H1 (cell line): ENCODE results near the gene GABBR1. TPM values are rescaled to one million over a fixed set of nuclear protein-coding genes. Genes with fewer than 3 reads are reported as not detected.

Source experiments
- CTCF ChIA-PET: fragments of 300-600 bp; sonication (Branson Sonifier 250); formaldehyde crosslinking; loops from one replicate; lab custom pipeline; 2021; ENCODE audit not compliant: partially characterized antibody; lab: Charles Lee
- POLR2A ChIA-PET: fragments of 300-600 bp; sonication (Branson Sonifier 250); formaldehyde crosslinking; loops from one replicate; lab custom pipeline; 2021; ENCODE audit warnings: inconsistent platforms; ENCODE audit not compliant: partially characterized antibody; lab: Charles Lee
- DNase-seq, 2 experiments: peaks; one replicate each; pipeline versions ENCODE4 v3.0.0 to v3.0.0-alpha.2; 2010 to 2022; ENCODE audit warnings: low spot score in 2 of 2, low read depth in 1 of 2, mixed read lengths in 1 of 2
- FAIRE-seq: peaks from 2 replicates; lab custom pipeline; 2011; peaks lifted over from hg19 to GRCh38; lab: Jason Lieb, UNC
- H2AFZ ChIP-seq: 2 replicates; pipeline ENCODE4 v1.8.1; 2012; ENCODE audit warnings: low read length, inconsistent platforms
- H2AK5ac ChIP-seq: 2 replicates; pipeline ENCODE4 v1.6.1; 2013; ENCODE audit warnings: low read depth, low read length
- H2BK120ac ChIP-seq: replicated peaks from 2 replicates; pipeline ENCODE3; 2013; ENCODE audit warnings: low read depth, low read length, inconsistent platforms
- H2BK12ac ChIP-seq: 2 replicates; pipeline ENCODE4 v1.6.1; 2013; ENCODE audit warnings: low read depth, low read length
- H2BK15ac ChIP-seq: 2 replicates; pipeline ENCODE4 v1.6.1; 2013; ENCODE audit warnings: low read length
- H2BK20ac ChIP-seq: 2 replicates; pipeline ENCODE4 v1.6.1; 2013; ENCODE audit warnings: low read length
- H2BK5ac ChIP-seq: 2 replicates; pipeline ENCODE4 v1.6.1; 2013; ENCODE audit warnings: low read depth, low read length
- H3K14ac ChIP-seq: 2 replicates; pipeline ENCODE4 v1.6.1; 2013; ENCODE audit warnings: inconsistent platforms; ENCODE audit not compliant: insufficient read length
- H3K18ac ChIP-seq: 2 replicates; pipeline ENCODE4 v1.6.1; 2013; ENCODE audit warnings: low read length; ENCODE audit errors: extremely low read depth
- H3K23ac ChIP-seq: 2 replicates; pipeline ENCODE4 v1.6.1; 2013; ENCODE audit warnings: inconsistent platforms; ENCODE audit not compliant: insufficient read length
- H3K23me2 ChIP-seq: 2 replicates; pipeline ENCODE4 v1.6.1; 2013; ENCODE audit warnings: low read depth, low read length
- H3K27ac ChIP-seq: 2 replicates; pipeline ENCODE4 v1.6.1; 2011; ENCODE audit warnings: low read depth, low read length, inconsistent platforms
- H3K27me3 ChIP-seq, 4 experiments: replicated peaks in 1 of 4; 1 replicate in 1 of 4; 2 replicates in 3 of 4; pipeline versions ENCODE4 v1.6.1 to v1.8.1; 2011 to 2013; ENCODE audit warnings: low read length in 3 of 4, mild to moderate bottlenecking in 3 of 4, inconsistent platforms in 2 of 4, mixed read lengths in 2 of 4, moderate library complexity in 1 of 4; ENCODE audit not compliant: control insufficient read depth in 3 of 4, insufficient read depth in 3 of 4; ENCODE audit errors: extremely low read depth in 1 of 4
- H3K36me3 ChIP-seq, 4 experiments: 2 replicates each; pipeline versions ENCODE4 v1.6.1 to v1.8.1; 2011 to 2013; ENCODE audit warnings: mild to moderate bottlenecking in 4 of 4, low read length in 3 of 4, moderate library complexity in 2 of 4, control low read depth in 1 of 4, inconsistent platforms in 1 of 4; ENCODE audit not compliant: insufficient read depth in 4 of 4, control insufficient read depth in 2 of 4
- H3K4ac ChIP-seq: replicated peaks from 2 replicates; pipeline ENCODE3; 2013; ENCODE audit warnings: low read length, low read depth, mixed read lengths, inconsistent platforms; ENCODE audit not compliant: insufficient read length
- H3K4me1 ChIP-seq, 4 experiments: replicated peaks in 1 of 4; 1 replicate in 1 of 4; 2 replicates in 3 of 4; pipeline versions ENCODE4 v1.6.1 to v1.8.1; 2011 to 2013; ENCODE audit warnings: low read length in 3 of 4, inconsistent platforms in 2 of 4, mixed read lengths in 1 of 4; ENCODE audit not compliant: insufficient read depth in 4 of 4, control insufficient read depth in 3 of 4
- H3K4me2 ChIP-seq, 2 experiments: 2 replicates each; pipeline versions ENCODE4 v1.6.1 to v1.8.1; 2011 to 2013; ENCODE audit warnings: low read depth in 2 of 2, low read length in 2 of 2, control low read depth in 1 of 2, inconsistent platforms in 1 of 2, mild to moderate bottlenecking in 1 of 2; ENCODE audit not compliant: insufficient read depth in 1 of 2
- H3K4me3 ChIP-seq, 4 experiments: fragments of 200-600, 300-600 bp in 1 of 4; sonication (generic), shearing (Covaris generic), sonication (Bioruptor Twin) in 1 of 4; 2 replicates each; pipeline versions ENCODE4 v1.5.1 to v1.8.1; 2011 to 2016; ENCODE audit warnings: low read length in 4 of 4, low read depth in 3 of 4, control low read depth in 2 of 4, inconsistent platforms in 2 of 4, mild to moderate bottlenecking in 2 of 4, mixed read lengths in 1 of 4, moderate library complexity in 1 of 4; ENCODE audit not compliant: insufficient read depth in 2 of 4; ENCODE audit errors: extremely low read depth in 1 of 4
- H3K56ac ChIP-seq: replicated peaks from 2 replicates; pipeline ENCODE3; 2013; ENCODE audit warnings: low read depth, mild to moderate bottlenecking, mixed read lengths, low read length, inconsistent platforms; ENCODE audit not compliant: insufficient read length
- H3K79me1 ChIP-seq: 2 replicates; pipeline ENCODE4 v1.6.1; 2013; ENCODE audit warnings: low read depth, low read length, control low read depth
- H3K79me2 ChIP-seq, 2 experiments: 2 replicates each; pipeline versions ENCODE4 v1.6.1 to v1.8.1; 2012 to 2013; ENCODE audit warnings: low read length in 2 of 2, mild to moderate bottlenecking in 2 of 2, inconsistent platforms in 1 of 2; ENCODE audit not compliant: insufficient read depth in 2 of 2, control insufficient read depth in 1 of 2
- H3K9ac ChIP-seq, 4 experiments: replicated peaks in 1 of 4; 1 replicate in 1 of 4; 2 replicates in 3 of 4; pipeline versions ENCODE4 v1.6.1 to v1.8.1; 2011 to 2013; ENCODE audit warnings: low read depth in 3 of 4, low read length in 3 of 4, control low read depth in 2 of 4, mild to moderate bottlenecking in 2 of 4, moderate library complexity in 2 of 4, inconsistent platforms in 1 of 4; ENCODE audit errors: extremely low read depth in 1 of 4
- H3K9me3 ChIP-seq, 2 experiments: 2 replicates each; pipeline versions ENCODE4 v1.6.1 to v1.8.1; 2012 to 2013; ENCODE audit warnings: mild to moderate bottlenecking in 2 of 2, moderate library complexity in 2 of 2, control low read depth in 1 of 2, inconsistent platforms in 1 of 2, low read depth in 1 of 2, low read length in 1 of 2, mixed read lengths in 1 of 2; ENCODE audit not compliant: insufficient read depth in 2 of 2
- H4K20me1 ChIP-seq, 2 experiments: replicated peaks in 1 of 2; 2 replicates each; pipeline versions ENCODE3 to v1.8.1; 2011 to 2013; ENCODE audit warnings: inconsistent platforms in 2 of 2, low read length in 2 of 2, mild to moderate bottlenecking in 1 of 2; ENCODE audit not compliant: insufficient read depth in 2 of 2, control insufficient read depth in 1 of 2
- H4K5ac ChIP-seq: 2 replicates; pipeline ENCODE4 v1.6.1; 2013; ENCODE audit warnings: low read length, low read depth, mixed read lengths, inconsistent platforms; ENCODE audit not compliant: insufficient read length
- H4K8ac ChIP-seq: 2 replicates; pipeline ENCODE4 v1.8.0; 2013; ENCODE audit warnings: mild to moderate bottlenecking, moderate library complexity, low read length, inconsistent platforms; ENCODE audit not compliant: insufficient read depth; ENCODE audit errors: extremely low read depth
- H4K91ac ChIP-seq: replicated peaks from 2 replicates; pipeline ENCODE3; 2013; ENCODE audit warnings: low read length, mixed read lengths, inconsistent platforms; ENCODE audit not compliant: insufficient read length
- BACH1 ChIP-seq: IDR thresholded peaks from 2 replicates; pipeline ENCODE4 v1.6.1; 2012; ENCODE audit warnings: low read length, improper control_type of control experiment
- MAX ChIP-seq: IDR thresholded peaks from 2 replicates; pipeline ENCODE4 v1.6.1; 2012; ENCODE audit warnings: inconsistent platforms
- RBBP5 ChIP-seq: IDR thresholded peaks from 2 replicates; pipeline ENCODE4 v1.7.1; 2012; ENCODE audit warnings: low read depth, mild to moderate bottlenecking, inconsistent platforms, low read length, moderate library complexity, borderline replicate concordance
- WGBS, 2 experiments: shearing (Covaris generic) in 1 of 2; methylation state at CpG; one replicate each; pipeline versions ENCODE4 v1.1.6 to v1.1.7; 2013 to 2015; ENCODE audit warnings: low lambda C conversion rate in 2 of 2, mixed read lengths in 2 of 2, inconsistent platforms in 1 of 2, low coverage in 1 of 2, missing lambda C conversion rate in 1 of 2; ENCODE audit not compliant: insufficient replicate concordance in 2 of 2, insufficient coverage in 1 of 2, insufficient read length in 1 of 2; ENCODE audit errors: extremely low coverage in 1 of 2, missing lambda C conversion rate in 1 of 2; 5-methylcytosine and 5-hydroxymethylcytosine counted together
- polyA plus RNA-seq, 7 experiments: library from polyadenylated mRNA; depleted of rRNA in 3 of 7; stranded (reverse) in 5 of 7; unstranded in 2 of 7; fragments of >200 nt in 5 of 7; fragments of 200-250 nt in 2 of 7; gene quantifications; 1 replicate in 5 of 7; 2 replicates in 1 of 7; 4 replicates in 1 of 7; pipeline versions ENCODE4 v1.2.1 to v1.2.3, GENCODE V29; 2011 to 2013; ENCODE audit warnings: missing spikeins in 2 of 7, mixed read lengths in 2 of 7
- total RNA-seq: library from RNA; stranded (reverse); fragmentation: NEBNext Ultra II Directional; extraction: Animal tissue kit (Norgen Biotek cat#: 25700); gene quantifications from 2 replicates; pipeline ENCODE4 v1.2.1, GENCODE V29; 2021

Gene GABBR1
- total and polyA plus RNA-seq, 2 of the 8 experiments (the other 6 are each of a cell fraction or from before 2014, with no cell fraction given): 75.9 to 78.3 TPM

- POLR2A ChIA-PET: interaction anchor here (0.6 to 1.5 kb wide), 3 partner anchors 9 to 38 kb away, joined by 3 to 5 read pairs (median 3); no protein-coding TSS in a partner anchor
- Histone ChIP-seq H2AK5ac (no peak overlapping the region), H2BK20ac (0 out of 2 replicates have a peak overlapping the region, but pooled peaks have one; percentile 80)
- peak; percentile 11; the same call in 1 of the 2 replicates for TF ChIP-seq RBBP5
- TF ChIP-seq BACH1: no peak
- TF ChIP-seq MAX: 0 out of 2 replicates have a peak, but pooled peaks have one; percentile 10
- TF ChIP-seq, all 59 proteins: peak for 2
- DNase-seq (peak in 1 of 2 experiments; percentile 68), FAIRE-seq (no peak)
- H3K4ac ChIP-seq: no peak overlapping the region
- H2BK120ac ChIP-seq: no peak overlapping the region
- no peak overlapping the region; the same call in 1 of the 2 replicates for H4K8ac ChIP-seq
- H3K4me3 ChIP-seq: peak overlapping the region; percentile 67 to 84 (median 70)
- peaks cover 0 to 11% of the 10 kb centered on the region in 2 experiments for H4K20me1 ChIP-seq
- H2BK12ac ChIP-seq: 0 out of 2 replicates have a peak overlapping the region, but pooled peaks have one; percentile 39
- no peak overlapping the region for H2AFZ ChIP-seq
- H4K91ac ChIP-seq: no peak overlapping the region
- peaks cover 8 to 28% (median 18%) of the 10 kb centered on the region in 4 experiments for H3K4me1 ChIP-seq
- CTCF ChIA-PET: interaction anchor here (0.6 to 33.1 kb wide), 6 partner anchors 10 to 215 kb away, joined by 3 to 658 read pairs (median 4); partner anchors contain the start of gene MOG
- no peak overlapping the region for H3K9ac ChIP-seq
- no peak overlapping the region for H3K14ac ChIP-seq
- H3K56ac ChIP-seq: peak overlapping the region; percentile 23
- H3K4me2 ChIP-seq: peak overlapping the region; percentile 93
- H3K9me3 ChIP-seq: no peaks in the 10 kb centered on the region
- H3K79me2 ChIP-seq: peaks cover 9 to 52% of the 10 kb centered on the region in 2 experiments
- no peak overlapping the region for H3K23ac ChIP-seq
- H3K18ac ChIP-seq: peak overlapping the region; percentile 71
- peaks cover 40% of the 10 kb centered on the region for H3K23me2 ChIP-seq
- peaks cover 7% of the 10 kb centered on the region for H3K79me1 ChIP-seq
- WGBS, 2 experiments: 12% methylated on average over 14 of the region's 14 CpGs; no CpG with 5 or more reads in 1 of the 2 experiments
- H2BK5ac ChIP-seq: peak overlapping the region; percentile 81; the same call in 1 of the 2 replicates
- H3K27me3 ChIP-seq: no peaks in the 10 kb centered on the region
- H3K27ac ChIP-seq: no peak overlapping the region
- no peaks in the 10 kb centered on the region; a peak in 1 of 8 replicates for H3K36me3 ChIP-seq
- H4K5ac ChIP-seq: no peak overlapping the region
- no peak overlapping the region for H2BK15ac ChIP-seq
These were observed 1.7 kb downstream of the GABBR1 start for GRCh38 chr6:29631209-29631810.
